ENCODE results near the gene COPB1.

COPB1 gene

GRCh38 chr11:14451825-14452224, 47.8 kb downstream of the COPB1 start:
- no peak for DNase-seq (ENCODE audit: low read depth)
- TF ChIP-seq CTCF (conservative IDR thresholded peaks at IDR 0.05; ENCODE audit: low read depth, low read length) = no peak
- H3K4me3 ChIP-seq (ENCODE audit: low read length) = no peak overlapping the region

GRCh38 chr11:14449302-14449714, 50.3 kb downstream of the COPB1 start:
- H3K4me3 ChIP-seq (ENCODE audit: low read length) = no peak overlapping the region
- DNase-seq (ENCODE audit: low read depth) = no peak
- TF ChIP-seq CTCF (conservative IDR thresholded peaks at IDR 0.05; ENCODE audit: low read depth, low read length) = no peak

- no peak for DNase-seq (ENCODE audit: low read depth)
These were observed 51.4 kb downstream of the COPB1 start for GRCh38 chr11:14448240-14448639.

GRCh38 chr11:14446701-14447169, 52.9 kb downstream of the COPB1 start:
- no peak overlapping the region for H3K4me3 ChIP-seq (ENCODE audit: low read length)
- TF ChIP-seq CTCF (conservative IDR thresholded peaks at IDR 0.05; ENCODE audit: low read depth, low read length) = no peak
- no peak for DNase-seq (ENCODE audit: low read depth)

More at GRCh38 chr11:14448240-14448639, 51.4 kb downstream of the COPB1 start:
- no peak for TF ChIP-seq CTCF (conservative IDR thresholded peaks at IDR 0.05; ENCODE audit: low read depth, low read length)
- no peak overlapping the region for H3K4me3 ChIP-seq (ENCODE audit: low read length)

- no peak for TF ChIP-seq CTCF (conservative IDR thresholded peaks at IDR 0.05; ENCODE audit: low read depth, low read length)
- H3K4me3 ChIP-seq (ENCODE audit: low read length) = no peak overlapping the region
- no peak for DNase-seq (ENCODE audit: low read depth)
These were observed 53.8 kb downstream of the COPB1 start for GRCh38 chr11:14445542-14446530.

- no peak for TF ChIP-seq CTCF (conservative IDR thresholded peaks at IDR 0.05; ENCODE audit: low read depth, low read length)
- no peak for DNase-seq (ENCODE audit: low read depth)
- no peak overlapping the region for H3K4me3 ChIP-seq (ENCODE audit: low read length)
These were observed 55.0 kb downstream of the COPB1 start for GRCh38 chr11:14444441-14445189.
